ENCODE data around the gene RFLNA.

RFLNA gene

DNA sequence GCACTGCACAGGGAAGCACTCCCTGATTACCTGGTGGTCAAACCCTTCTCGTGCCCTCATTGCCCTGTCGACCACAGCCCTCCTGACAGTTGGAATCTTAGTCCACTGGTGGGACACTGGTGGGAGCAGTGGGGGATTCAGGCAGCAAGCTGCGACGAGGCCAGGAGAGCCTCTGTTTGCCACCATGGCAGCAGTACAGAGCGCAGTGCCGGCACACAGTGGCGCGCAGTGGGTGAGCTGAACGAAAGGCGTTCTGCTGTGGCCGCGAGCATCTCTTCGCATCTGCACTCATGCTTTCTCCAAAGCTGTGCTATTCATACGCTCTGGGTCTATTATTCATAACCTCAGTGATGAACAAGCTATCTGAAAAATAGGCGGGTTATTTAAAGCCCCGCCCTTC lies 14.3 kb downstream of the RFLNA start:
- no peak overlapping the region for H3K4me3 ChIP-seq (ENCODE audit: low read length)
- no peaks in the 10 kb centered on the region for H3K4me1 ChIP-seq (ENCODE audit: control insufficient read depth, insufficient read depth, low read length)
- H3K36me3 ChIP-seq (ENCODE audit: control insufficient read depth, insufficient read depth, low read length): no peaks in the 10 kb centered on the region

DNA sequence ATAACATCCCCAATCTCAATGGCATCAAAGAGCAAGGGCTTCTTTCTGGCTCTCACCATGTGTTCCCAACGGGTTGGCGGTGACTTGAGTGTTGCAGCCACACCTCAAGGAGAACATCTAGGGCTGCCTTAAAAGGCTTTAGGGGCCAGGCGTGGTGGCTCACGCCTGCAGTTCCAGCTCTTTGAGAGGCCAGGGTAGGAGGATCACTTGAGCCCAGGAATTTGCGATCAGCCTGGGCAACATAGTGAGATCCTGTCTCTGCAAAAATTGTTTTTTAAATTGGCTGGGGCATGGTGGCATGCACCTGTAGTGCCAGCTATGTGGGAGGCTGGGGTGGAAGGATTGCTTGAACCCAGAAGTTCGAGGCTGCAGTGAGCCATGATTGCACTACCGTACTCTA lies 14.9 kb downstream of the RFLNA start:
- no peak overlapping the region for H3K4me3 ChIP-seq (ENCODE audit: low read length)
- no peak overlapping the region for H3K9ac ChIP-seq (ENCODE audit: low read length)
- H3K4me1 ChIP-seq (ENCODE audit: control insufficient read depth, insufficient read depth, low read length): no peaks in the 10 kb centered on the region
- no peaks in the 10 kb centered on the region for H3K27me3 ChIP-seq (ENCODE audit: control insufficient read depth, insufficient read depth, low read length)
- H3K27ac ChIP-seq (ENCODE audit: low read depth, low read length): no peak overlapping the region
- no peaks in the 10 kb centered on the region for H3K36me3 ChIP-seq (ENCODE audit: control insufficient read depth, insufficient read depth, low read length)

More for the DNA sequence above, 14.3 kb downstream of the RFLNA start:
- no peaks in the 10 kb centered on the region for H3K27me3 ChIP-seq (ENCODE audit: control insufficient read depth, insufficient read depth, low read length)
- no peak overlapping the region for H3K27ac ChIP-seq (ENCODE audit: low read depth, low read length)
- no peak overlapping the region for H3K9ac ChIP-seq (ENCODE audit: low read length)

DNA sequence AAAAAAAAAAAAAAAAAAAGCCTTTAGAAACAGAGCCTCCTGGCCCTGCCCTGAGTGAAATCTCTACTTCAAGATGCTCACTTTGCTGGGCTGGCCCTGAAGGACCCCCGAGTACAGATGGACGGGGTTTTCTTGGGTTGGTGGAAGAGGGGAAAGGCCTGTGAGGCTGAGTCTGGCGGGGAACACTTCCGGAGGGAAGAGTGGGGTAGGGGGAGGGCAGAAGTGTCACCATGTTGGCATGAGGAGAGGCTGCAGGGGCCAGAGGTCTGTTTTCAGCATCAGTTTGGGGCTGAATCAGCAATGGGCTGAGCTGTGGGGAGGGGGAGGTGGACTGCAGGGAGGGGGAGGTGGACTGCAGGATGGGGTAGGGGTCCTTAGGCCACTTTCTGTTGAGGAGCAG lies 15.3 kb downstream of the RFLNA start:
- Histone ChIP-seq H3K4me3 (ENCODE audit: low read length) (no peak overlapping the region), H3K36me3 (ENCODE audit: control insufficient read depth, insufficient read depth, low read length) (no peaks in the 10 kb centered on the region), H3K27me3 (ENCODE audit: control insufficient read depth, insufficient read depth, low read length) (no peaks in the 10 kb centered on the region), H3K4me1 (ENCODE audit: control insufficient read depth, insufficient read depth, low read length) (no peaks in the 10 kb centered on the region), H3K27ac (ENCODE audit: low read depth, low read length) (no peak overlapping the region), H3K9ac (ENCODE audit: low read length) (no peak overlapping the region)

DNA sequence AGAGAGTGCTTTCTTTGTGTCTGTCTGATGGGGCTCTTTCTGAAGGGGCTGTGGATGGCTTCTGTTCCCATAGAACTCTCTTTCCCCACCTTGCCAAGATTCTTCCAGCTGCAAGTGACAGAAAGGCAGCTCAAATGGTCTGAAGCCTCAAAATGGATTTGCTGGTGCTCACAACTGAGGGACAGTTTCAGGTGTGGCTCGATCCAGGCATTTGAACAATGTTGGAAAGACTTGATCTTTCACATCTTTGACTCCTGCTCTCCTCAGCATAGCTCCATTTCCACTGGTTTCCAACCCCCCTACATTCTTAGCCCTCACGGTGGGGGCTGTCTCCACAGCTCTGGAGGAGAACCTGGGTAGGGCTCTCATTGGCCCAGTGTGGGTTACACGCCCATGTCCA lies 15.9 kb downstream of the RFLNA start:
- Histone ChIP-seq H3K36me3 (ENCODE audit: control insufficient read depth, insufficient read depth, low read length) (no peaks in the 10 kb centered on the region), H3K4me1 (ENCODE audit: control insufficient read depth, insufficient read depth, low read length) (no peaks in the 10 kb centered on the region), H3K4me3 (ENCODE audit: low read length) (no peak overlapping the region), H3K9ac (ENCODE audit: low read length) (no peak overlapping the region), H3K27me3 (ENCODE audit: control insufficient read depth, insufficient read depth, low read length) (no peaks in the 10 kb centered on the region), H3K27ac (ENCODE audit: low read depth, low read length) (no peak overlapping the region)

DNA sequence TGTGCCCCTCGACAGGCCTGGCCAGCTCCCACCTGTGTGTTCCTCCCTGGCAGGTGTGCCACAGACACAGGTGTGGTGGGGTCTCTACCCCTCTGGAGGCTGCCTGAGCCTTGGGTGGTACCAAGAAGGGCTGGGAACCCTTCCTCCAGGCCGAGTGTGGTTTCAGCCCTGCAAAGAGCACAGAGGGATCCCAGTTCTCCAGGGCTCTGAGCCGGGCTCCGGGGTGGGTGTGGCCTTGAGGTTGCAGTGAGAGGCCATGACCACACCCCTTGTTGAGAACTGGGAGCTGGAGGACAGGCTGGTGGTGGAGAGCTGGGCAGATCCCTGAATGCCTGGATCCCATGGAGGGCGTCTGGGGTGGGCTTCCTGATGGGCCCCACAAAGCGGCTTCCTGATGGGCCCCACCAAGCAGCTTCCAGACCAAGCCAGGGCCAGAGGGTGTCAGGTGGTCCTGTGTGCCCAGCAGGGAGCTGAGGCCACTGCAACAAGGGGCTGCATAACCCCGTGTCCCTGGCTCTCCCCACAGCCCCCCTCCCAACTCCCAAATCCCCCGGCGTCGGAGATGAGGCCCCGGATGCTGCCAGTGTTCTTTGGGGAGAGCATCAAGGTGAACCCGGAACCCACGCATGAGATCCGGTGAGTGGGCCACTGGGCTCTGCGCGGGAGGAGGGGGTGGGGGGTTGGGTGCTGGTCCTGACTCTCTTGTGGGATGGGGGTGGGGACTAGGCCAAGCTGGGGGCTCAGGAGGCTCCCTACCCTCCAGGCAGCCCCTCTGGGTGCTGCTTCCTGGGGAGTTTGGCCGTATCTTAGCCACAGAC lies 16.6 kb downstream of the RFLNA start:
- Histone ChIP-seq H3K27ac (ENCODE audit: low read depth, low read length) (no peak overlapping the region), H3K4me1 (ENCODE audit: control insufficient read depth, insufficient read depth, low read length) (no peaks in the 10 kb centered on the region), H3K9ac (ENCODE audit: low read length) (no peak overlapping the region), H3K27me3 (ENCODE audit: control insufficient read depth, insufficient read depth, low read length) (no peaks in the 10 kb centered on the region), H3K4me3 (ENCODE audit: low read length) (no peak overlapping the region), H3K36me3 (ENCODE audit: control insufficient read depth, insufficient read depth, low read length) (no peaks in the 10 kb centered on the region)

DNA sequence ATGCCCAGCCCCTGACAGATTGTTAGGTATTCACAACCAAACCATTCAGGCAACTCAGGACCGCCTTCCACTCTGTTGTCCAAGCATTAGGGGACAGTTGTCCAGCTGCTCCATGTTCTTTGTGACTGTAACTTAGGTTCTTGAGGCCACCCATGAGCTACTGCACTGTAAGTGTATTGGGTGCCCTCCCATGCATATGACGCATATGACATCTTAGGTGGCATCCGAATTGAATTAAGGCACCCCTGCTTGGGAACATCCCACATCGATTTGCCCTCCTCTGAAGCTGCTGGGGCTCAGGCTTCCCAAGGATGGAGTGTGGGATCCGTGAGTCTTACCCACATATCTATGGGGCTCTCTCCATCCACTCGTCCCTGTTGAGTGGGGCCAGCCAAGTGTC lies 17.7 kb downstream of the RFLNA start:
- H3K9ac ChIP-seq (ENCODE audit: low read length): no peak overlapping the region
- H3K4me3 ChIP-seq (ENCODE audit: low read length): no peak overlapping the region
- H3K27ac ChIP-seq (ENCODE audit: low read depth, low read length): no peak overlapping the region
- H3K36me3 ChIP-seq (ENCODE audit: control insufficient read depth, insufficient read depth, low read length): no peaks in the 10 kb centered on the region
- H3K4me1 ChIP-seq (ENCODE audit: control insufficient read depth, insufficient read depth, low read length): no peaks in the 10 kb centered on the region
- no peaks in the 10 kb centered on the region for H3K27me3 ChIP-seq (ENCODE audit: control insufficient read depth, insufficient read depth, low read length)

DNA sequence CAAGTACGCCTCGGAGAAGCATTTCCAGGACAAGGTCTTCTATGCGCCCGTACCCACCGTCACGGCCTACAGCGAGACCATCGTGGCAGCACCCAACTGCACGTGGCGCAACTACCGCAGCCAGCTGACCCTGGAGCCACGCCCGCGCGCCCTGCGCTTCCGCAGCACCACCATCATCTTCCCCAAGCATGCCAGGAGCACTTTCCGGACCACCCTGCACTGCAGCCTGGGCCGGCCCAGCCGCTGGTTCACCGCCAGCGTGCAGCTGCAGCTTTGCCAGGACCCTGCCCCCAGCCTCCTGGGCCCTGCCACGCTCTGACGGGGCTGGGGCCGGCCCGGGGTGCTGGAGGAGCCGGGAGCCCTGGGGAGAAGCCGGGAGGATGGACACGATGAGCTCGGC lies 19.3 kb downstream of the RFLNA start:
- Histone ChIP-seq H3K27me3 (ENCODE audit: control insufficient read depth, insufficient read depth, low read length) (no peaks in the 10 kb centered on the region), H3K36me3 (ENCODE audit: control insufficient read depth, insufficient read depth, low read length) (no peaks in the 10 kb centered on the region)

DNA sequence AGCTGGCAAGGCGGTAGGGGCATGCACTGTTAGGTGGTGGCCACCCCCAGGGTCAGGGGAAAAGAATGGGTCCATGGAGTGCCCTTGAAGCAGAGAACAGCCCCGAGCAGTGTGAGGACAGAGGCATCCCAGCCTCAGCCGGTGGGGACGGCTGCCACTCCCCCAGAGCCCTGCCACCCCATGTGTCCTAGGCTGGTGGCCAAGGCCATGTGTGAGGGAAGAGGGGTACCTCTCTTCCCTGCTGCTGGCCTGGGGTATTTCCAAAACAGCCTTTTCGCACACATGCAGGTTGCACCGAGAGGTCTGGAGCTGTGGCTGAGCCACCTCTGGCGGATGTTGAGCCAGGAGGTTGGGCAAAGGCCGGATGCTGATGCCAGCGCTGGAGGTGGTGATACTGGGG lies 19.9 kb downstream of the RFLNA start:
- Histone ChIP-seq H3K27ac (ENCODE audit: low read depth, low read length) (no peak overlapping the region), H3K27me3 (ENCODE audit: control insufficient read depth, insufficient read depth, low read length) (no peaks in the 10 kb centered on the region), H3K4me1 (ENCODE audit: control insufficient read depth, insufficient read depth, low read length) (no peaks in the 10 kb centered on the region), H3K9ac (ENCODE audit: low read length) (no peak overlapping the region), H3K4me3 (ENCODE audit: low read length) (no peak overlapping the region), H3K36me3 (ENCODE audit: control insufficient read depth, insufficient read depth, low read length) (no peaks in the 10 kb centered on the region)

More for the DNA sequence above, 19.3 kb downstream of the RFLNA start:
- H3K9ac ChIP-seq (ENCODE audit: low read length): no peak overlapping the region
- H3K4me3 ChIP-seq (ENCODE audit: low read length): no peak overlapping the region
- H3K27ac ChIP-seq (ENCODE audit: low read depth, low read length): no peak overlapping the region
- H3K4me1 ChIP-seq (ENCODE audit: control insufficient read depth, insufficient read depth, low read length): no peaks in the 10 kb centered on the region

DNA sequence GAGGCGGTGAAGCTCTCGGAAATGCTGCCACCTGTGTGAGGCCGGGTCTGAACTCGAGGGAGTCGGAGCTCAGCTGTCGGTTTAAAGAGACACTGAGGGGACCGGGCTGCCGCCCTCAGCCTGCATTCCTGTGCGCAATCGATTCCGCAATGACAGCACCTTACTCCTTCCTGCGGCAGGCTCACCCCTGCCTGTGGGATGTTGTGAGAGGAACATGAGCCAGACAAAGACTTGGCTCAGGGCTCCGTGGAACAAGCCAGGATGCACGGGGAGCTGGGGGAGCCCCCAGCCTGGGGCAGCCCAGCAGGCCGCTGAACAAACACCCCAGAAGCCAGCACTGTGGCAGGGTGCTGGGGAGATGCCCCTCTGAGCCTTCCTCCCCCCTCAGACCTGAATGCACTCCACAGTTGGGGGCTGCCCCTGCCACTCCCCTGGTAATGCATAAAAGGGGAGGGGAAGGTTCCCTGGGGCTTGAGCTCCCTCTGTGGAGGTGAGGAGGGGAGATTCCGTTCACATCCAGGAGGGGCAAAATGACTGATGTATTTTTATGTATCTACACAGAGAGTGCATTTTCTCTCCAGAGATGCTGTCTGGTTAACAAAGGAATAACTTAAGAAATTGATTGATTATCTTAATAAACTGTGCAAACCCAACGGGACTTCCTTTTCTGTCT lies 20.6 kb downstream of the RFLNA start:
- Histone ChIP-seq H3K4me3 (ENCODE audit: low read length) (no peak overlapping the region), H3K36me3 (ENCODE audit: control insufficient read depth, insufficient read depth, low read length) (no peaks in the 10 kb centered on the region), H3K9ac (ENCODE audit: low read length) (no peak overlapping the region), H3K4me1 (ENCODE audit: control insufficient read depth, insufficient read depth, low read length) (no peaks in the 10 kb centered on the region), H3K27me3 (ENCODE audit: control insufficient read depth, insufficient read depth, low read length) (no peaks in the 10 kb centered on the region), H3K27ac (ENCODE audit: low read depth, low read length) (no peak overlapping the region)

DNA sequence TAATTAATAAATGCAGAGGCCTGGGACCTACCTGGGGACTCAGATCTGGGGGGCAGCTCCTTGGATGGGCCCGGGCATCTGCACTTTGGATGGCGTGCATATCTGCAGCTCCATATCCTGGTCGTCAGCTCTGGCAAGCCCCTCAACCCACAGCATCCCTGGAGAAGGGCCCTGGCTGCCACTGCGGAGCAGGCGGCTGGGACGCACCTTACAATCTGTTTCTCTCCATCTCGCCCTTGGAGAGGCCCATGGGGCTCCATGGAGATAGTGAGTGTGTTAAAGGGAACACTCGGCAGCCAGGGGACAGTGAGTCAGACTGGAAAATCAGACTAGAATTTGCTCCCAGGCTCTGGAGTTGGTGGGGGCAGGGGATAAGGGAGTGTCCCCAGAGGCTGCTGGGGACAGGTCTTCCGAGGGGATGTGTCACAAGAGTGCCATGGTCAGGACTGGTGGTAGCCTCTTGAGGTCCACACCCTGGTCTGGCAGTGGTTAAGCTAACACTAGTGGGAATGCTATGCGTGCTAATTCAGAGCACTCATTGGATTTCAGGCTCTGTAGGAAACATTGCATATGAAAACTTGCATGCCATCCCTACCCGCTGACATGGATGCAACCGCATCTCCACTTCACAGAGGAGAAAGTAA lies 21.5 kb downstream of the RFLNA start:
- H3K4me3 ChIP-seq (ENCODE audit: low read length): no peak overlapping the region
- H3K27ac ChIP-seq (ENCODE audit: low read depth, low read length): no peak overlapping the region
- H3K9ac ChIP-seq (ENCODE audit: low read length): no peak overlapping the region
- H3K4me1 ChIP-seq (ENCODE audit: control insufficient read depth, insufficient read depth, low read length): no peaks in the 10 kb centered on the region
- H3K27me3 ChIP-seq (ENCODE audit: control insufficient read depth, insufficient read depth, low read length): no peaks in the 10 kb centered on the region
- no peaks in the 10 kb centered on the region for H3K36me3 ChIP-seq (ENCODE audit: control insufficient read depth, insufficient read depth, low read length)

DNA sequence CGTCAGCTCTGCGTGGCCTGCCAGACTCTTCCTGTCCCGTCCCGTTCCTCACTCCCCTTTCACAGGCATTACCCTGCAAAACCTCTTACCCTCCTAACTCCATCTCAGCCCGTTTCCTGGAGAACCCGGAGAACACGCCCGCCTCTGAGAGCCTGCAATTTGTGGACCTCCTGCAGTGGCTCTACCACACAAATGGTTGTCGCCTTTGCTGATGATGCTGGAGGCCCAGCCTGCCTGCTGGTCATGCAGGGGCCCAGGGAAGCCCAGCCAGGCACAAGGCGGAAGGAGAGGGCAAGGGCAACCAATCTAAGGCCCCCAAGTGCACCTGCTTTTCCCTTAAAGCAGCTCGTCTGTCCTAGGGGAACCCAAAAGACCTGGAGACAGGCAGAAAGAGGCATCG lies 22.5 kb downstream of the RFLNA start:
- Histone ChIP-seq H3K4me1 (ENCODE audit: control insufficient read depth, insufficient read depth, low read length) (no peaks in the 10 kb centered on the region), H3K4me3 (ENCODE audit: low read length) (no peak overlapping the region), H3K27ac (ENCODE audit: low read depth, low read length) (no peak overlapping the region), H3K9ac (ENCODE audit: low read length) (no peak overlapping the region), H3K27me3 (ENCODE audit: control insufficient read depth, insufficient read depth, low read length) (no peaks in the 10 kb centered on the region), H3K36me3 (ENCODE audit: control insufficient read depth, insufficient read depth, low read length) (no peaks in the 10 kb centered on the region)

DNA sequence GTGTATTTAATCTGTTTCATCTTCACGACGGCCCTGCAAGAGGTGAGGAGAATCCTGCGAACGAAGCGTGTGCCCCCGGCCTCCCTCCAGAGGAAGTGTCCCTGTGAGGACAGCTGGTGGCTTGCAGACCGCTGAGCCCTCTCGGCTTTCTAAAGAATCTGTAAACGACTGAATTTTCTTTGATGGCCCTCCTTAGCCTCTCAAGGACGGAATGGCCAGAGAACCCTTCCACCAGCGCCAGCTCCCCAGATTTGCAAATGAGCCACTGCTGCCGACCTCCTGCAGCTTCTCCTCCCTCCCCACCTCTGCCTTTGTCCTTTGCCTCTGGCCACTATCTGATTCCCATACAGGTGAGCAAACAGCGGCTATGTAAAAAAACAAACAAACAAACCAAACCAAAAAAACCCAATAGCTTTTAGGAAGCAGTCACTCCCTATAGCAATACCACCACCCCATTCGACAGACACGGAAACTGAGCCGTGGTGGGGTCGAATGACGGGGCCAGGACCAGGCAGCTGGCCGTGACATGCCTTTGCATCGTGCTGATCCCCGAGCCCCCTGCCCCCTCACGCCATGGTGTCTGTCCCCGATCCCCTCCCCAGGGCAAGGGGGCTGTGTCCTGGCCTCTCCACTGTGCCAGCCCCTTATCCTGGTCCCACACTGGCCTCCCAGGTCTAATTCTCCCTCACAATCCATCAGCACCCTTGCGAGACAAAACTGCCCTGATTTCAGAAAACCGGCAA lies 23.6 kb downstream of the RFLNA start:
- Histone ChIP-seq H3K27ac (ENCODE audit: low read depth, low read length) (no peak overlapping the region), H3K27me3 (ENCODE audit: control insufficient read depth, insufficient read depth, low read length) (no peaks in the 10 kb centered on the region), H3K9ac (ENCODE audit: low read length) (no peak overlapping the region), H3K4me3 (ENCODE audit: low read length) (no peak overlapping the region), H3K4me1 (ENCODE audit: control insufficient read depth, insufficient read depth, low read length) (no peaks in the 10 kb centered on the region), H3K36me3 (ENCODE audit: control insufficient read depth, insufficient read depth, low read length) (peaks cover 2% of the 10 kb centered on the region)
